NCI-H748 treated with DMSO at 0.1 percent for 48 hours (cell line): ENCODE measurements around the gene ERAP2.
"Not testable (repeated sequence)": the region's sequence is repeated elsewhere in the genome, so short reads cannot be mapped to it uniquely, and the experiment has no call there.

Source experiments
- DNase-seq: peaks from one replicate; lab custom pipeline; 2025; lab: John Stamatoyannopoulos, UW

The ERAP2 gene

DNA sequence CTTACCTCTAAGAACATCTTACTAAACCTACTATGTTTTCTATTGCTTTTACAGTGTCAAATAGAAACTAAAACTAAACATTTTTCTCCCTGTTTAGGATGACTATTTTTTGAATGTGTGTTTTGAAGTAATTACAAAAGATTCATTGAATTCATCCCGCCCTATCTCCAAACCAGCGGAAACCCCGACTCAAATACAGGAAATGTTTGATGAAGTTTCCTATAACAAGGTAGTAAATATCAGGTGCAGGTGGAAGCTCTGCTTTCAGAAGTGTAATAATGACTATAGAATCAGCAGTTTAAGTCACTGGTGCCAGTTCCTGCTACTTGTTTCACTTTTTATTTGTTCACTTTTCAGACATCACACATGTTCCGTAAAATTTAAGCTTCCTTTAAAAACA is 20.0 kb downstream of the ERAP2 start:
- DNase-seq = no peak

DNA sequence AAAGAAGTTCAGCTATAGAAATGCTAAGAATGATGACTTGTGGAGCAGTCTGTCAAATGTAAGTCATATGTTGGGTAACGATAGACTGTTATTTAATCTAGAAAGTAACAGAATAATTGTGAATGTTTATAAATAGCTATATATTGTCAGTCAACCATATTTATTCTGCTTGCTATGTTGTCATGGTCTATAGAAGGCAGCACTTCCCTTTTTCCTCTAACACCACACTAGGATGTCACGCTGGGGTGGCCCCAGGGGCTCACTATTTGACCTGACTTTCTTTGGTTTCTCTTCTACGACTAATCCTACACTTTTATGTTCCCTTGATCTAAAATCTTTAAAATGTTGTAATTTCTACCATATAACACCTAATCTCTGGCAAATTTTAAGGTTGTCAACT is 20.5 kb downstream of the ERAP2 start:
- DNase-seq = no peak

DNA sequence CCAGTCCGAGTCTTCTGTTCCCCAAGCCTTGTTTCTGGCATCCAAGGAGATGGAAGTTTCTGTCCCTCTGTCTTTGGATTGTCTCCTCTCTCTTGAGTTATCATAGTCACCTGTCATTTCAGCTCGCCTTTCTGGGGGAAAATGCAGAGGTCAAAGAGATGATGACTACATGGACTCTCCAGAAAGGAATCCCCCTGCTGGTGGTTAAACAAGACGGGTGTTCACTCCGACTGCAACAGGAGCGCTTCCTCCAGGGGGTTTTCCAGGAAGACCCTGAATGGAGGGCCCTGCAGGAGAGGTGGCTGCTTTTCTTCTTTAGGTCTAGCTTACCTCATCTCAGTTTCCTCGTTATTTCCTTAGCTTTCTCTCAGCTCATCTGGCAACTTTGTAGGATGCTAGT is 25.1 kb downstream of the ERAP2 start:
- no peak for DNase-seq

DNA sequence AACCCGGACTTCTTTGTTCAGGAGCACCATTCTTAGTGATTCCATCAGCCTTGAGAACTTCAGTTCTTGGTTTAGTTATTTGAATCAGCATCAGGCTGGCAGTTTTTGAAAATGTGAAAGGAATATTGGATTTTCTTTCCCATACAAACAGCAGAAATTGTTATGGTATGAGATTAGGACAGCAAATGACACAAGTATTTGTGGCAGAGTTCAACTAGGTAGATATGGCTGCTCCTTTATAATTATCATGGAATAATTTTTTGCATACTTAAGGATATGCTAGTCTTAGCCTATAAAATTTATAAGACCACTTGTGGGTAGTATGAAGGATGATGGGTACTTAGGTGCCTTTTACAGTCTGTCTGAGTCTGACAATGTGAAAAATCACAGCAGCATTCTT is 25.5 kb downstream of the ERAP2 start:
- no peak for DNase-seq

DNA sequence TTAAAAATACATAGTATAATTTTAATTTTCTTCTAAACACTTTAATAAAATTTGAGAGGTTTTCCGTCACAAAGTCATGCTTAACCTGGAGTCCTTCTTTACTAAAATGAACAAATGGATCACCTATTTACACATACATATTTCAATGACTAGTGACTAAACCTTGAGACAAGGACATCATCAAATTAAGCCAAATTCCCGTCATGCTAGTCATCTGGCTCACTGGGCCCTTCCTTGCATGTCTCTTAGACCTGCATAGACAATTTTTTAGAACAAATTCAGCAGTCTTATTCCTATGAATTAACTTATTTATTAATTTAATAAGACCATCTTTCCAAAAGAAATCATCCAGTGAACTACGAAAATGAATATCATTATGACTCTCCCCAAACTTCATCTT is 26.6 kb downstream of the ERAP2 start:
- no peak for DNase-seq

DNA sequence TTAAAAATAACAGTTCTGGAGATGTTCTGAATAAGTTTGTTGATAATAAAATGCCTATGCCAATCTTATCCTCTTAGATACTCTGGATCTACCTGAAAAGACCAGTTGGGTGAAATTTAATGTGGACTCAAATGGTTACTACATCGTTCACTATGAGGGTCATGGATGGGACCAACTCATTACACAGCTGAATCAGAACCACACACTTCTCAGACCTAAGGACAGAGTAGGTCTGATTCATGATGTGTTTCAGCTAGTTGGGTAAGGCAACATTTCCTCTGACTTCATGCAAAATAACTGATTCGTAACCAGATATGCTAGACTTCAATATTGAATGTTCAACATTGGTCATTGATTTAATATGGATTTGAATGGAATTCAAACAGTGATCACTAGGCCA is 27.0 kb downstream of the ERAP2 start:
- DNase-seq = no peak

DNA sequence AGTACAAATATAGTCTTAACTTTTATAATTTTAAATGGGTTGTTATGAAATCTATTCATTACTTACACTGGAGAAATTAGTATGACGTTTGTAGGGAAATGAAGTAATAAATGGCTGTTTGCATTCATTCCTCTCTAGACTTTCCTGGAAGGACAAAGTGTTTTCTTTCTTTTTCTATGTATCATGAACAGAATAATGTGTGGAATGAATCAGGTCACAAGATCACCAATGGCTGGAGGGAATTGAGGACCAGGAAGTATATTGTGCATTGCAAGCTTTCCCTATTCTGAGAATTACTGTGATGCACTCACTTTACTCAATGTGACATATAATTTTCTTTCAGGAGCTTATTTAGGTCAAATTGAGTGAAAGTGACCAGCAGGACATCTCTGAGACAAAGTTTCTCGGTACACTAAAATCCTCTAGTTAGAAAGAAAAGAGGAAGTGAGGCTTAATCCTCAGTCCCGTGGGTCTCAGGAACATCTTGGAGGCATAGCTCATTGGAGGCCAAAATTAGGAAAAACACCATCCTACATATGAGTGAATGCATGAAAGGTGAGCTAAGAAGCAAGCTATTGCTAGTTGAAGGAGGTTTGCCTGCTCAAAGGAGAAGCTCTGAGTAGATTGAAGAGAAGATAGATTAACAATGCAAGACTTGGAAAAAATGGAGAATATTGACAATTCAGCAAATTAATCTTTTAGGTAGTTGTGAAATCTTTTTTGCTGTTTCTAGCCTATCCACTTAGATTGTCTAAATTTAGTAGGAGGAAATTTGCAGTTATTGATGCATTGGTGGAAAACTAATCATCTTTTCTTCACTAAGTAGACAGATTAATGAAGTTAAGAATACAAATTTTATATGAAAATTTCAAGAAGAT is 28.0 kb downstream of the ERAP2 start:
- no peak for DNase-seq

DNA sequence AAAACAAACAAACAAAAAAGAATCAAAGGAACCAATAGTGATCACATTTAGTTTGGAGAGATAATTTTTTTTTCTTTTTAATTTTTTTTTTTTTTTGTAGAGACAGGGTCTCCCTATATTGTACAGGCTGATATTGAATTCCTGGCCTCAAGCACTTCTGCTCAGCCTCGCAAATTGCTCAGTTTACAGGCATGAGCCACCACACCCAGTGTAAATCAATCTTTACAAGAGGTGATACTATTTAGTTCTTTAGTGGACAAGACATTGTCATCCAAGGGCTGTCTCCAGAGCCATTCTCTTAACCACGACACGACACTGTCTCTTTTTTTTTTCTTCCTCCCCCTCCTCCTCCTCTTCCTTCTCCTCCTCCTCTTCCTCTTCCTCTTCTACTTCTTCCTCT is 29.6 kb downstream of the ERAP2 start:
- no peak for DNase-seq

DNA sequence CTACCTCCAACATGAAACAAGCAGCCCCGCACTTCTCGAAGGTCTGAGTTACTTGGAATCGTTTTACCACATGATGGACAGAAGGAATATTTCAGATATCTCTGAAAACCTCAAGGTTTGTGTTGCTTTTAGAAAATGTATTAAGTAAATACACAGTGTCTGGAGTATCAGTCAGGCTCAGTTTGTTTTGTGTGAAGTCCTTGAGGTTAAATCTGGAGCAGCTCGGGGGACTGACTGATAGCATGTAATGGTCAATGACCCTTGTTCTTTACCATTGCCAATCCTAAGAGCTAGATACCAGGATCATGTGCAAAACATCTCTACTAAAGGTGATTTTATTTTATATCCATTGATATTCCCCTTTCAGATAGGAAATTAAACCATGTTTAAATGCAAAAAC is 32.7 kb downstream of the ERAP2 start:
- no peak for DNase-seq

DNA sequence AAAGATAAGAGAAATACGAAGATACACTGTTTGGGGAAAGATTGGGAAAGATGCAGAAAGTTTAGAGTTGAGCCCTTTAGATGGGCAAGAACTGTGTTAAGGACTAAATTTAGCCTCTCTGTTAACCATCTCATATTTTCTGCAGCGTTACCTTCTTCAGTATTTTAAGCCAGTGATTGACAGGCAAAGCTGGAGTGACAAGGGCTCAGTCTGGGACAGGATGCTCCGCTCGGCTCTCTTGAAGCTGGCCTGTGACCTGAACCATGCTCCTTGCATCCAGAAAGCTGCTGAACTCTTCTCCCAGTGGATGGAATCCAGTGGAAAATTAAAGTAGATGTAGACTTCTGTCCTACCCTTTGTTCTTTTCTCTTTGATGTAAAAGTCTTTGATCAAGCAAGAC is 33.1 kb downstream of the ERAP2 start:
- no peak for DNase-seq

DNA sequence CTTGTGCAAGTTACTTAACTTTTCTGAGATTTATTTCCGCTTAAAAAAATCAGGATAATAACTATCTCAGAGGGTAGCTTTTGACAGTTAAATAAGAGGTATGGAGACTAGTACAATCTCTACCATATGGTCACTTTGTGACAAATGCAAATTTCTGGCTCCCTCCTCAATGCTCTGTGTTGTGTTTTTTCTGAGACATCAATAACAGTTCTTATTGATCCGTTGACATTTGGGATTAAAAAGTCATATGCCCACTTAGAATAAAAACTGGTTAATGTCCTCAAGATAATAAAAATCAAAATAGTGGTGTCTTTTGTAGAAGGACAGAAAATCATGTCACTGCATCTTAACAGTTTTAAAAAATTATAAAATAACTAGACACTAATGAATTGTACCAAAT is 34.8 kb downstream of the ERAP2 start:
- DNase-seq = no peak

DNA sequence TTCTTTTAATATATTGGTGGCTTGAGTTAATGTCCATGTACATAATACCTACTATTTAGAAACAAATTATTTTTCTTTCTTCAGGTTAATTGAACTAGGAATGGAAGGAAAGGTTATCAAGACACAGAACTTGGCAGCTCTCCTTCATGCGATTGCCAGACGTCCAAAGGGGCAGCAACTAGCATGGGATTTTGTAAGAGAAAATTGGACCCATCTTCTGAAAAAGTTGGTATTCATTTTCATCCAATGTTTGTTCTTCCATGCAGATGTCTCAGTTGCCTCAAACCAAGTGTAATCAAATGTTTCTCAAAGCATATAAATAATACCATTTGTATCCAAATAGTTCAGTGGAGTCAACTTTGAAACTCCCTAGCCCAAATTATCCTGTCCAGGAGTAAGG is 36.9 kb downstream of the ERAP2 start:
- DNase-seq = no peak

DNA sequence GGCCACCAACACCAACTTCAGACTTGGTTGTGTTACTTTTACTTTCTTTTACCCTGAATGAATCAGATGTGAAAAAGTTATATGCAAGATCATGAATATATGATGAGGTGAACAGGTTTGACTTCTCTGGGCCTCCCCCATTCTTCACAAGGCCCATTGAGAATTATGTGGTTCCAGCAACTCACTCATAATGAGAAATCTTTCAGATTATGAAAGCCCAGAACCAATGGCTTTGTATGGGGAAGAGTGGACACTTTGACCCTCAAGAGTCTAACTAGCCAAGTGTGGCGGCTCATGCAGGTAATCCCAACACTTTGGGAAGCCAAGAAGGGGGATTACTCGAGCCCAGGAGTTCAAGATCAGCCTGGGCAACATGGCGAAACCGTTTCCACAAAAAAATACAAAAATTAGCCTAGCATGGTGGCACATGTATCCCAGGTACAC is 43.5 kb downstream of the ERAP2 start:
- DNase-seq = no peak

DNA sequence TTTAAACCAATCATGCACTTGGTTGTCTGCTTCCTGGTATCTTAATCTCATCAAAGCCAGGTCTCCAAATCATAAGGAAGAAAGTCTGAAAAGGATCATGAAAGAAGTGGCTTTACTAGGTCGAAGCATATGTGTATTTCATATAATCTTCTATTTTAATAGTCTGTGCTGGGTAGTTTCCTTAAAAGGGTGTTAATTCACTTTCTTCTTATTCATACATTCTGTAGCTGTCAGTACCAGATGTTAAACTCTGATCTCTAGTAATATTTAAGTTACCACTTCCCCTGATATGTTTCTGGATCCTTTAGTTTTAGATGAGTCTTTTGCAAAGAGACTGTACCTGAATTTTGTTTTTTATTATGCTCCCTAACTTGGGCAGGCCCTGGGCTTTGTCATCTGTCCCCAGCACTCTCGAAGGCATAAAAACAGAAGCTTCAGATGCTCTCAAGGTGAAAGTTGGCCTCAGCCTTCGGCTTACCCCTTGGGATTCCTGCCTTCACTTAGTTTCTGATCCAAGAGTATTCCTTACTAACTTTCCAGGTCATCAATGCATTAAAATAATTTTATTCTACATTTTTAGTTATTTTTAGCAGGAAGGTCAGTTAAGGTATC is 44.5 kb downstream of the ERAP2 start:
- DNase-seq = no peak

DNA sequence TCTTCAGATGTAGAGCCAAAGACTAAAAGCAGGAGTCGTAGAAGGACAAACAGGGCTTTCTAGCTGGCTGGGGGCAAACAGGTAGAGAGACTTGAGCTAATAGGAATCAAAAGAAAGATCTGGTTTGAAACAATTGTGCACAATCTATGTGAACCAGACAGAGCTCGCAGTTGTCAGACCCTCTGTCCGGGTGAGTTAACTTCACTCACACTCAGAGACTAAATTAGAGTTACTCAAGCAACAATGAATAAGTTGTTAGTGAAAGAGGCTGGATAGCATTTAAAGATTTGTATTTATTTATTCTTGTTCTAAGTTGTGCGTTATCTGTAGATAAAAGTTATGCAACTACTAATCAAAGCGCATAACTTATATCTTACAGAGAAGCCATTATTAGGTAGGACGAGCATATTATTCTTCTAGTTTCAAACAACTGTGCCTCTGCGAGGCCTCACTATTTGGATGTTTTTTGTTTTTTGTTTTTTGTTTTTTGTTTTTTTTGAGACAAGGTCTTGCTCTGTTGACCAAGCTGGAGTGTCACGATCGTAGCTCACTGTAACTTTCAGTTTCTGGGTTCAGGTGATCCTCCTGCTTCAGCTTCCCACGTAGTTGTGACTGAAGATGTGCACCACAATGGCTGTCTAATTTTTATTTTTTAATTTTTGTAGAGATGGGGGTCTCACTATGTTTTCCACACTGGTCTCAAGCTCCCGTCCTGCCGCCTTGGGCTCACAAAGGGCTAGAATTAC is 46.4 kb downstream of the ERAP2 start:
- no peak for DNase-seq

DNA sequence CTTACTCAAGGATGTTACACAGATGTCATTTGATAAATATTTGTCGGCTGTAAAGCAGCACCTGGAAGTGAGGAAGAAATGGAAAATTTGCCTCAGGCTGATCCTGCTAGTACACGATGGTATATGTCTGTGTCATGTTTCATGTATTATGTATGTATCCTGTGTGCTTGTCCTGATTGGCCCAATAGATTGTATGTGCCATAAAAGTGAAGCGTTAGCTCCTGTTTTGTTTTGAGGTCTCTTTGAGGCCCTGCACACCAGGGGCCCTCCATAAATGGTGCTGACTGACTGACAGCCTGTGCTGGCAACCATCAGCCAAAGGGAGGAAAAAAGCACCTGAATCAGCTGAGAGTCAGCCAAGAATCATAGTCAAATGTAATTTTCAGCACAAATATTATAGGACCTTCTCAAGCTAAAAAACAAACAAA is 47.7 kb downstream of the ERAP2 start:
- no peak for DNase-seq

DNA sequence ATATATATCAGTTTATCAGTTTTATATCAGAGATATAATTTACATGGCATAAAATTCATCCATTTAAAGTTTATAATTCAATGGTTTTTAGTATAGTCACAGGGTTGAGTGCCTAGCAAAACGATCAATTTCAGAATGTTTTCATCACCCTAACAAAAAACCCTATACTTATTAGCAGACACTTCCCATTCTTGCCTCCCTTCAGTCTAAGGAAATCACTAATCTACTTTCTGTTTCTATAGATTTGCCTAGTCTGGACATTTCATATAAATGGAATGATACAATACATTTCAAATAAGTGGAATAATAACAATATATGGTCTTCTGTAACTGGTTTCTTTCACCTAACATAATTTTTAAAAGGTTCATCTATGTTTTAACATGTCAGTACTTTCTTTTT is 50.0 kb downstream of the ERAP2 start:
- no peak for DNase-seq

DNA sequence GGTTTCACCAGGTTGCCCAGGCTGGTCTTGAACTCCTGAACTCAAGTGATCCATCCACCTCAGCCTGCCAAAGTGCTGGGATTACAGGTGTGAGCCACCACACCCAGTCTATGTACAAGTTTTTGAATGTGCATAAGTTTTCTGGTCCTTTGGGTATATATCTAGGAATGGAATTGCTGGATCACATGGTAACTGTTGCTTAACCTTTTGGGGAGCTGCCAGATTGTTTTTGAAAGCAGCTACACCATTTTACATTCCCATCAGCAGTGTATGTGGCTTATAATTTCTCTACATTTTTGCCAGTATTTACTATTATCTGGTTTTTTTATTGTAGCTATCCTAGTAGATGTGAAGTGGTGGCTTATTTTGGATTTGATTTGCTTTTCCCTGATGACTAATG is 50.7 kb downstream of the ERAP2 start:
- no peak for DNase-seq

DNA sequence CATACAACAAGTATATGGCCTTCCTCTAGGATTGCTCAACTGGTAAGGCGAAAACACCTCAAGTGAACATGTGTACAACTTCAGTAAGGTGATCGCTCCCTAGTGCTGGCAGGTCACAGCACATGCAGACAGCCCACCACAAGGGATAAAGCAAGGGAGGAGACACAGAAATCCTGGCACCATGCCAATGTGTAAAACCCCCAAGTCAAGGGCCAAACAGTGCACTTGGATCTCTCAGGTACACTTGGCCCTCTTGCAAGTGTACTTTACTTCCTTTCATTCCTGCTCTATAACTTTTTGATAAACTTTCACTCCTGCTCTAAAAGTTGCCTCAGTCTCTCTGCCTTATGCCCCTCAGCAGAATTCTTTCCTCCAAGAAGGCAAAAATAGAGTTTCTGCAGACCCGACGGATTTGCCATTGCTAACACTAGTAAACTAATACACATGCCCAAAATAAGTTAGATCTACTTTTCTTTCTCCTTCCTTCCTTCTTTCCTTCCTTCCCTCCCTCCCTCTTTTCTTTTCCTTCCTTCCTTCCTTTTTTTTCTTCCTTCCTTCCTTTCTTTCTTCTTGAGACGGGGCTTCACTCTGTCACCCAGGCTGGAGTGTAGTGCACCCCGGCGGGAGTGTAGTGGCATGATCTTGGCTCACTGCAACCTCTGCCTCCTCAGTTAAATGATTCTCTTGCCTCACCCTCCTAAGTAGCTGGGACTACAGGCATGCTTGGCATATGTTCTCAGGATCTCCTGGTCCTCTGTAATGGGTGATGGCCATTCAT is 52.8 kb downstream of the ERAP2 start:
- no peak for DNase-seq

DNA sequence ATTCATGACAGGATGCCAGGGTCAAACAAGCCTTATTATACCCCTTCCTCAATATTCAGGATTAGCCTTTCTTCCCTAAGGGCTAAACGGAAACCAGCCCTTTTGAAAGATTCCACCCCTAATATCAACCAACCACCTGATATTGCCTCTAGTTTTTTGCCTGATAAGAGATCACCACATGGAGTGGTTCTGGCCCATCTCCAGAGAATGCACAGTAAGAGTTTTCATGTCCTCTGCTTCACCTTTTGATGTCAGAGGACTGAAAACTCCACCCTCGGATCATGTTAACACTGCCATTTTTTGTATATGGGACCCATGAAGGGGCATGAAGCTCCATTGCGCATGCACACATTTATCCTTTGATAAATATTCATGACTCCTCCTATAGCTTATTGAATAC is 53.8 kb downstream of the ERAP2 start:
- DNase-seq = no peak

DNA sequence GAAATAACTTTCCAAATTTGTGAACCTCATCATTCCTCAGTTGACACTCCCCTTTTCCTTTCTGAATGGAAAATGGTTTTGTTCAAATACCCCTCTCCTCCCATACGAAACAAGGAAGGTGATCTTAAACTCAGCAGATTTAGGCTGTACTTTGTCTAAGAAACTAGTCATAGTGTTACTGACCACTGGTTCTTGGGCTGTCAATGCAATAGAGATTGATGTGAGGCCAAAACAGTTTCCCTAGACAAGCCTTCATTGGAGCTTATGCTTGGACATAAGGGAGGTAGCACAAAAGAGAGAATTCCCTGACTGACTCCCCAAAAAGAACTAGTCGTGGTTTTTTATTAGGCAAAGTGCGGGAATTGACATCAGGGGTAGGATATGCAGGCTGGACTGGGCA is 54.3 kb downstream of the ERAP2 start:
- no peak for DNase-seq

DNA sequence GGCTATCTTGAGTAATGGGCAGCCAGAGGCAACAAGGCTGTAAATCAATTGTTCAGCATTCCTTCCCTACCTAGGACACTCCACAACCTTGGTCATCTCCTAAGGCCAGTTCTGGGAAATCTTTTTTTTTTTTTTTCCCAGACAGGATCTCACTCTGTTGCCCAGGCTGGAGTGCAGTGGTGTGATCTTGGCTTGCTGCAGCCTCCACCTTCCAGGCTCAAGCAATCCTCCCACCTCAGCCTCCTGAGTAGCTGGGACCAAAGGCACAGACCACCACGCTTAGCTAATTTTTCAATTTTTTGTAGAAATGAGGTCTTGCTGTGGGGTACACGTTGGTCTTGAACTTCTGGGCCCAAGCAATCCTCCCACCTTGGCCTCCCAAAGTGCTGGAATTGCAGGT is 54.7 kb downstream of the ERAP2 start:
- DNase-seq = not testable (repeated sequence)
